GM19468 (cell line): ENCODE data around the gene CDR2.
"Not testable (repeated sequence)": the region's sequence is repeated elsewhere in the genome, so short reads cannot be mapped to it uniquely, and the experiment has no call there.

Experiments
- ATAC-seq: cut with Tn5 transposase; IDR thresholded peaks from one replicate; pipeline ENCODE4 v1.9.1; 2021; ENCODE audit warnings: mild to moderate bottlenecking, moderate library complexity, moderate number of reproducible peaks; ENCODE audit not compliant: unreplicated experiment; ENCODE audit errors: extremely low read depth

The CDR2 gene

GRCh38 chr16:22379656-22380055 is 5.2 kb upstream of the CDR2 start:
- no peak for ATAC-seq

GRCh38 chr16:22375963-22376640 is 1.7 kb upstream of the CDR2 start:
- ATAC-seq: no peak

- no peak for ATAC-seq
Observed at GRCh38 chr16:22375117-22375962, 921 bp upstream of the CDR2 start.

- ATAC-seq: no peak
Observed at GRCh38 chr16:22373662-22374310, 633 bp downstream of the CDR2 start.

- no peak for ATAC-seq
Observed at GRCh38 chr16:22372882-22373661, 1.3 kb downstream of the CDR2 start.

- ATAC-seq: no peak
Observed at GRCh38 chr16:22370038-22370820, 4.2 kb downstream of the CDR2 start.

- ATAC-seq: no peak
Observed at GRCh38 chr16:22369221-22369811, 5.1 kb downstream of the CDR2 start.

GRCh38 chr16:22368200-22368826 is 6.1 kb downstream of the CDR2 start:
- ATAC-seq: not testable (repeated sequence)

GRCh38 chr16:22366889-22367288 is 7.5 kb downstream of the CDR2 start:
- ATAC-seq: no peak

- ATAC-seq: no peak
Observed at GRCh38 chr16:22366371-22366770, 8.0 kb downstream of the CDR2 start.

- ATAC-seq: no peak
Observed at GRCh38 chr16:22364241-22364640, 10.2 kb downstream of the CDR2 start.

- no peak for ATAC-seq
Observed at GRCh38 chr16:22360963-22361659, 13.3 kb downstream of the CDR2 start.

GRCh38 chr16:22359679-22360078 is 14.7 kb downstream of the CDR2 start:
- no peak for ATAC-seq

GRCh38 chr16:22358000-22358399 is 16.4 kb downstream of the CDR2 start:
- no peak for ATAC-seq

GRCh38 chr16:22357635-22357971 is 16.8 kb downstream of the CDR2 start:
- ATAC-seq: no peak

- ATAC-seq: no peak
Observed at GRCh38 chr16:22356930-22357634, 17.3 kb downstream of the CDR2 start.

GRCh38 chr16:22355487-22355908 is 18.9 kb downstream of the CDR2 start:
- no peak for ATAC-seq
